ENCODE results near the gene GGCT.

The GGCT gene

DNA sequence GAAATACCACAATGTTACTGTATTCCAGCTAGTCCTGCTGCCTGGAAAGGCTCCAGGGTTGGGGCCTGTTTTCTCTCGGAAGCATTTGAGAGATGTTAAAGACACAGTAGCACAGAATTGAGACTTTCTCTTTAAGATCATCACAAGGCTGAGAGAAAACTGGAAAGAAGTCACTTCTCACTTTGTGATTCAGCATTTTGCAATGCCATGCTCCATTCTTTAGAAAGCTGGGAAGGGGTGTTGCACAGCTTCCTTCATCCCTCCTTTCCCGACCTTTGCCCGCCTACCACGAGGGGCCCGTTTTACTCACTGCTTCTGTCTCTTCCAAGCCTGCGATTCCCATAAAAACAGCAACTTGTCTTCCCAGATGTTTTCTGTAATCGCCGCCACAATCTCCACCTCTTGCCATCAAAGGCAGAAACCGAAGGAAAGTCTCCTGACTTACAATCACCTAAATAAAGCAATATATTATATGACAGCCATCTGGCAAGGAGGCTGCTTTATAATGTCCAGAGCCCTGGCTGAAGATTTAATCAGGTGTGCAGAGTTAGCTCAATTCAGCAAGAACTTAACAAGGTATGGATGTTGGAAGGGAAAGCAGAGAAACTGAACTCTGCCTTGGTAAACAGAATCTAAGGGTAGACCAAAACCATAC is 44.9 kb downstream of the GGCT start:
- TF ChIP-seq SPI1 (IDR thresholded peaks at IDR 0.05; ENCODE audit: low read depth, low read length): no peak
- TF ChIP-seq TAF1 (IDR thresholded peaks at IDR 0.05; ENCODE audit: low read depth, low read length): no peak
- no peak for TF ChIP-seq POU2F2 (IDR thresholded peaks at IDR 0.05; ENCODE audit: low read depth, low read length)
- DNase-seq (ENCODE audit: insufficient read length, low spot score) (no peak), FAIRE-seq (no peak)

DNA sequence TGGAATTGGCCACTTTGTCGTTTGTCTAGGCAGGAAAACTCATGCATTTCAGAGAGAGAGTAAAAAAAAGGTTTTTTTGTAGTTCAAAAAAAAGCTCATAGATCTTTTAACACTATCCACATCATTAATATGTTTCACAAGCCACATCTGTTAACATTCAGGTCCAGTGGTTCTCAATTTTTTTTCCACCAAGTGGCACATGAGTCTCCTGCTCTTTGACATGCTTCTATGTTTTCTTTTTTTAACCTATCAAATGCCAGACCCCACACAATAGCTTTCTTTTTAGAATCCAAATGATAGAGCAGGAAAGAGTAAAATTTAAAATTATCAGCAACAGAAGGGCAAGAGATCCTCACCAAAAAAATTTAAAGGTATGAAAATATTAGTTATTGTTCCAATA is 46.3 kb downstream of the GGCT start:
- DNase-seq (ENCODE audit: insufficient read length, low spot score): no peak
- no peak for FAIRE-seq
- TF ChIP-seq PAX5 (IDR thresholded peaks at IDR 0.05; ENCODE audit: insufficient read depth, low read length, severe bottlenecking) (no peak), POU2F2 (IDR thresholded peaks at IDR 0.05; ENCODE audit: low read depth, low read length) (no peak), SPI1 (IDR thresholded peaks at IDR 0.05; ENCODE audit: low read depth, low read length) (no peak), POLR2A (IDR thresholded peaks at IDR 0.05; ENCODE audit: low read depth, low read length) (no peak), POLR2AphosphoS5 (IDR thresholded peaks at IDR 0.05; ENCODE audit: low read depth, low read length) (no peak), TAF1 (IDR thresholded peaks at IDR 0.05; ENCODE audit: low read depth, low read length) (no peak)

DNA sequence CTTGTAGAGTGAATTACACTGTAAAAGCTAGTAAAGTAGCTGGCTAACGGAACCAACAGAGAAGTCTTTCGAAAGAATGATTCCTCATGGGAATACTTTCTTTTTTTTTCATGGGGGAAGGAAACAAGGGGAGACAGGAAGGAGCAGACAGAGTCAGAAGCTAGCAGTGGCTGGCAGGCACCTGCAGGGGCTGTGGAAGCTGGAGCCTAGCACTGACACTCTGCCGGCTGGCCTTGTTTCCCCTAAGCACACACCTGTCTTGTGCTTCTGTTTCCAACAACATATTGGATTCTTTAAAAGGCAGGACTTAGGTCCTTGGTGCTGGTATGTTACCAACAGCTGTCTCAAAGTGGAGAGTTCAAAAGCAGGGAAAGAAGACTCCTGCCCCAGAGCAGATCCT is 50.7 kb downstream of the GGCT start:
- TF ChIP-seq POU2F2 (IDR thresholded peaks at IDR 0.05; ENCODE audit: low read depth, low read length) (no peak), SPI1 (IDR thresholded peaks at IDR 0.05; ENCODE audit: low read depth, low read length) (no peak), PAX5 (IDR thresholded peaks at IDR 0.05; ENCODE audit: insufficient read depth, low read length, severe bottlenecking) (no peak), POLR2A (IDR thresholded peaks at IDR 0.05; ENCODE audit: low read depth, low read length) (no peak), TAF1 (IDR thresholded peaks at IDR 0.05; ENCODE audit: low read depth, low read length) (no peak), POLR2AphosphoS5 (IDR thresholded peaks at IDR 0.05; ENCODE audit: low read depth, low read length) (no peak)
- FAIRE-seq (no peak), DNase-seq (ENCODE audit: insufficient read length, low spot score) (no peak)

DNA sequence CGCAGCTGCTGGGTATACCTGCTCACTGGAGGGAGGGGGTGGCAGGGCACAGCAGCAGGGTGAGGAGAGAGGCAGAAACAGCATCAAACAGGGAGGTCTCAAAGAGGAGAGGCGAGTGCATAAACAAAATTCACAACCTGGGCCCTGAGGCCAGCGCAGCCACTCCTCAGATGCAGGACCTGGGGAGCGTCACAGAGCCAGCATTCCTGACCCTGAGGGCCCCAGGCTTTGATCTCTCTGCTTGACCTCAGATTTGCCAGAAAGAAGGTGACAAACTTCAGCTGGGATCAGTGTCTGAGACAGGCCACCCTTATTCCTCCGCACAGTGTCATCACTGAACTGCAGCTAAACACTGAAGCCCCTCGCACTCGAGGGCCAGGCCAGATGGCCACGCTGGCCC is 51.6 kb downstream of the GGCT start:
- TF ChIP-seq SPI1 (IDR thresholded peaks at IDR 0.05; ENCODE audit: low read depth, low read length) (no peak), PAX5 (IDR thresholded peaks at IDR 0.05; ENCODE audit: insufficient read depth, low read length, severe bottlenecking) (no peak)

DNA sequence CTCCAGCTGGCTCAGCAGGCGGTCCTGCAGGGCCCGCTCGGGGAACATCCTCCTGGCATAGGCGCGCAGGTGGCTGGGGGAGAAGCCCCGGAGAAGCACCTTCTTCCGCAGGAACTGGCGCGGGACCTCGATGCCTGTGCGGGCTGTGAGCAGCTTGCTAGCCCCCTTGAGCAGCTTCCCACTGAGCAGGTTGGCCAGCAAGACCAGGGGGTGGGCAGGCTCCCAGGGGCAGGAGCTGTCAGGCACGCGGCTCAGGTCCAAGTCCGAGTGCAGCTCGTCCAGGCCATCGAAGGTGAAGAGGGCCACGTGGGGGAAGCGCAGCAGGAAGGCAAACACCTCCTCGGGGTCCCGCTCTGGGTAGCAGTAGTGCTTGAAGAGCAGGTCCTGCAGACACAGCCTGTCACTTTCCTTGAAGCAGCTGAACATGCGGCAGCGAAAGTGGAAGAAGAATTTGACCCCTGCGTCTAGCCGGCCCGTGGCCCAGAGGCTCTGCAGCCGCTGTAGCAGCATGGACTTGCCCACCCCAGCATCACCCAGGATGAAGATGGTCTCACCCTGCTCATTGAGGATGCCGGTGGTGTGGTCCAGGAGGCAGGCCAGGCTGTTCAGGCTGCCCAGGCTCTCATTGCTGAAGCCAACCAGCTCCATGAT is 52.2 kb downstream of the GGCT start:
- TF ChIP-seq POLR2A (IDR thresholded peaks at IDR 0.05; ENCODE audit: low read depth, low read length) (no peak), POLR2AphosphoS5 (IDR thresholded peaks at IDR 0.05; ENCODE audit: low read depth, low read length) (no peak), PAX5 (IDR thresholded peaks at IDR 0.05; ENCODE audit: insufficient read depth, low read length, severe bottlenecking) (no peak), POU2F2 (IDR thresholded peaks at IDR 0.05; ENCODE audit: low read depth, low read length) (no peak), SPI1 (IDR thresholded peaks at IDR 0.05; ENCODE audit: low read depth, low read length) (no peak), TAF1 (IDR thresholded peaks at IDR 0.05; ENCODE audit: low read depth, low read length) (no peak)
- DNase-seq (ENCODE audit: insufficient read length, low spot score) (no peak), FAIRE-seq (no peak)

More for the DNA sequence above, 51.6 kb downstream of the GGCT start:
- FAIRE-seq (no peak), DNase-seq (ENCODE audit: insufficient read length, low spot score) (no peak)

DNA sequence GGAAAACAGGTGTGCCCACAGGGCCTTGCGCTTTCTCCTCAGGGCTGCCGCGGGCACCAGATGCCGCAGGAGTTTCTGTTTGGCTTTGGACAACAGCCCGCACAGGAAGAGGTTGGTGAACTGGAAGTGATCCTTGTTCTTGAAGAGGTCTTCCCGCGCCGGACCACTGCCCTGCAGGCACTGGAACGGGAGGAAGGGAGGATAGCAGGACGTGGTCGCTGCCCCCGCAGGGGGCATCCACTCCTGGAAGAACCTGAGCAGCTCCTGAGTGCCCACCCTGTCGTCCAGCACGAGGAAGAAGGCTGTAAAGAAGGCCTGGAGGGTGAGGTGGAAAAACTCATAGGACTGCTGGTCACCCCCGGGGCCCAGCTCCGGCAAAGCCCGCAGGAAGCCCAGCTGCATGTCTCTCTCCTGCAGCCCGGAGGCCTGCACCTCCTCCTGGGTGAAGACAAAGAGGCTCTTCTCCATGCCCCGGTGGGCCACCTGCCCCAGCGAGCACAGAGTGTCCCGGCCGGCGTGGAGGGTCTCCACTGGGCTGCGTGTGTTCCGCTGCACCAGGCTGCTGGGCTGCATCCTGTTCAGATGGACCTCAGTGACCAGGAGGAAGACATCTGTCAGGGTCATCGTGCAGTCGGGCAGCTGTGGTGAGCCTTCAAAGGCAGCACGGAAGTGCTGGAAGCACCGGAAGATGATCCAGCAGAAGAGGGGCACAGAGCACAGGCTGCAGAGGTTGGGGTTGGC is 52.9 kb downstream of the GGCT start:
- no peak for TF ChIP-seq SPI1 (IDR thresholded peaks at IDR 0.05; ENCODE audit: low read depth, low read length)
- no peak for TF ChIP-seq TAF1 (IDR thresholded peaks at IDR 0.05; ENCODE audit: low read depth, low read length)
- TF ChIP-seq POLR2A (IDR thresholded peaks at IDR 0.05; ENCODE audit: low read depth, low read length): no peak
- TF ChIP-seq PAX5 (IDR thresholded peaks at IDR 0.05; ENCODE audit: insufficient read depth, low read length, severe bottlenecking): no peak
- TF ChIP-seq POU2F2 (IDR thresholded peaks at IDR 0.05; ENCODE audit: low read depth, low read length): no peak
- TF ChIP-seq POLR2AphosphoS5 (IDR thresholded peaks at IDR 0.05; ENCODE audit: low read depth, low read length): no peak
- DNase-seq (ENCODE audit: insufficient read length, low spot score): no peak
- no peak for FAIRE-seq

DNA sequence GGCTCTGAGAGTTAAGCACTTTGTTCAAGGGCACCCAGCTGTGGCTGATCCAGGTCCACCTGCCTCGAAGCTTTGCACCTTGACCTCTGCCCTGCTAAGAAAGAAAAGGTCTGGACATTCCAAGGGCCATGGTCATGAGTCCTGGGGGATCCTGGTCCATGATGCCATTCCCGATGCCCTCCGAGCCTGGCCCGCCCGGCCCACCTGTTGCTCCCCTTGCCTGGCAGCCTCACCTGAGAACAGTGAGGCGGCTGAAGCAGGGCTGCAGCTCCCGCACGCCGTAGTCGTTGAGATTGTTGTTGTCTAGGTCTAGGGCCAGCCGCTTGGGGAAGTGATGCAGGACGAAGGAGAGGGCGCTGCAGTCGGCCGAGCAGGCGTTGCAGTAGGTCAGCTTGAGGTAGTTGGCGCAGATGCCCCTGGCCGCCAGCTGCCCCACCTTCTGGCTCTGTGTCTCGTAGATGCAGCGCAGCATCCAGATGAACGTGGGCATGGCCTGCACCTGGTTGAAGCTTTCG is 53.6 kb downstream of the GGCT start:
- TF ChIP-seq TAF1 (IDR thresholded peaks at IDR 0.05; ENCODE audit: low read depth, low read length): no peak
- no peak for TF ChIP-seq POLR2A (IDR thresholded peaks at IDR 0.05; ENCODE audit: low read depth, low read length)
- TF ChIP-seq PAX5 (IDR thresholded peaks at IDR 0.05; ENCODE audit: insufficient read depth, low read length, severe bottlenecking): no peak
- TF ChIP-seq SPI1 (IDR thresholded peaks at IDR 0.05; ENCODE audit: low read depth, low read length): no peak
- no peak for TF ChIP-seq POU2F2 (IDR thresholded peaks at IDR 0.05; ENCODE audit: low read depth, low read length)
- no peak for TF ChIP-seq POLR2AphosphoS5 (IDR thresholded peaks at IDR 0.05; ENCODE audit: low read depth, low read length)
- DNase-seq (ENCODE audit: insufficient read length, low spot score) (no peak), FAIRE-seq (no peak)

DNA sequence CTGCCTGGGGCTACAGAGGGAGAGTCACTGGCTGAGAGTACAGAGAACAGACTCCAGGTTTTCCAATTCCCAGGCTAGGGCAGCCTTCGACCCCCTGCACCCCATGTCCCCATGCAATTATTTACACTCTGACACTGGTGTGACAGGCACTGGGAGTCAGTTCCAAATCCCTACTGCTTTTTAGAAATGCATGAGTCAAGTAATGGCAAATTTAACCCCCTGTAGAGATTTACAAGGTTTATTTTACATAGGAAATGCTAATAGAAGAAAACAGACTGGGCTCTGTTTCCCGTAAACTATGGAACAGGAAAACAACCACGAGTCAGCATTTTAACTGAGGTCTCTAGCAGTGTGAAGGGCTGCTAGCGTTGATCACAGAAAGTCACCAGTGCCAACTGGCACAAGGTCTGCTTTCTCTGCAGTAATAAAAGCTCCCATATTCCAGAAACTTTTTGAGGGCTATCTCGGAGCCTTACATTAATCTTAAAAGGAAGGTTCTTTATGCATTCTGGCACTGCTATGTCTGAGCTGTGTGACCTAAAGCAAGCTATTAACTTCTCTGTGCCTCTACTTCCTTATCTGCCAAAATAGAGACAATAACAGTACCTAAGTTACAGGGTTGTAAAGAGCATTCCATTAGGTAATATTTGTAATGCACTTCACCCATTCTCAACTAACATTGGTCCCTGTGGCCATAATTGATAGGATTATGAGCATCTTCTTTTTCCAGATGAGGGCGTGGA is 54.2 kb downstream of the GGCT start:
- no peak for FAIRE-seq
- no peak for TF ChIP-seq TAF1 (IDR thresholded peaks at IDR 0.05; ENCODE audit: low read depth, low read length)
- no peak for TF ChIP-seq POU2F2 (IDR thresholded peaks at IDR 0.05; ENCODE audit: low read depth, low read length)
- TF ChIP-seq PAX5 (IDR thresholded peaks at IDR 0.05; ENCODE audit: insufficient read depth, low read length, severe bottlenecking): no peak
- no peak for TF ChIP-seq POLR2AphosphoS5 (IDR thresholded peaks at IDR 0.05; ENCODE audit: low read depth, low read length)
- TF ChIP-seq SPI1 (IDR thresholded peaks at IDR 0.05; ENCODE audit: low read depth, low read length): no peak
- no peak for TF ChIP-seq POLR2A (IDR thresholded peaks at IDR 0.05; ENCODE audit: low read depth, low read length)
- no peak for DNase-seq (ENCODE audit: insufficient read length, low spot score)
